Ishikawa (cell line): ENCODE data around the gene PODXL2.

Source experiments
- CEBPB ChIP-seq: IDR thresholded peaks from 2 replicates; pipeline ENCODE4 v1.6.1; 2012
- CREB1 ChIP-seq: IDR thresholded peaks from 2 replicates; pipeline ENCODE4 v1.6.1; 2012; ENCODE audit warnings: low read depth
- EGR1 ChIP-seq: IDR thresholded peaks from 2 replicates; pipeline ENCODE4 v1.6.1; 2012
- EP300 ChIP-seq: IDR thresholded peaks from 2 replicates; pipeline ENCODE4 v1.6.1; 2012; ENCODE audit warnings: borderline replicate concordance
- FOXM1 ChIP-seq: IDR thresholded peaks from 2 replicates; pipeline ENCODE4 v1.6.1; 2012; ENCODE audit warnings: low read depth, borderline replicate concordance
- NFIC ChIP-seq: IDR thresholded peaks from 2 replicates; pipeline ENCODE4 v1.6.1; 2012
- RAD21 ChIP-seq: IDR thresholded peaks from 2 replicates; pipeline ENCODE4 v1.6.1; 2012; ENCODE audit warnings: low read depth
- TAF1 ChIP-seq: IDR thresholded peaks from 2 replicates; pipeline ENCODE4 v1.6.1; 2012; ENCODE audit warnings: low read depth, mild to moderate bottlenecking
- TCF12 ChIP-seq: IDR thresholded peaks from 2 replicates; pipeline ENCODE4 v1.6.1; 2012; ENCODE audit warnings: low read depth
- TEAD4 ChIP-seq: IDR thresholded peaks from 2 replicates; pipeline ENCODE4 v1.6.1; 2012
- YY1 ChIP-seq: IDR thresholded peaks from 2 replicates; pipeline ENCODE4 v1.6.1; 2012; ENCODE audit warnings: low read depth
- TF ChIP-seq, protein P1 (sequence below): IDR thresholded peaks from 2 replicates; pipeline ENCODE4 v1.6.1; 2012
- TF ChIP-seq, protein P2 (sequence below): IDR thresholded peaks from 2 replicates; pipeline ENCODE4 v1.6.1; 2012; ENCODE audit warnings: low read depth, mild to moderate bottlenecking
- TF ChIP-seq, protein P3 (sequence below): IDR thresholded peaks from 2 replicates; pipeline ENCODE4 v1.6.1; 2012

DNA sequence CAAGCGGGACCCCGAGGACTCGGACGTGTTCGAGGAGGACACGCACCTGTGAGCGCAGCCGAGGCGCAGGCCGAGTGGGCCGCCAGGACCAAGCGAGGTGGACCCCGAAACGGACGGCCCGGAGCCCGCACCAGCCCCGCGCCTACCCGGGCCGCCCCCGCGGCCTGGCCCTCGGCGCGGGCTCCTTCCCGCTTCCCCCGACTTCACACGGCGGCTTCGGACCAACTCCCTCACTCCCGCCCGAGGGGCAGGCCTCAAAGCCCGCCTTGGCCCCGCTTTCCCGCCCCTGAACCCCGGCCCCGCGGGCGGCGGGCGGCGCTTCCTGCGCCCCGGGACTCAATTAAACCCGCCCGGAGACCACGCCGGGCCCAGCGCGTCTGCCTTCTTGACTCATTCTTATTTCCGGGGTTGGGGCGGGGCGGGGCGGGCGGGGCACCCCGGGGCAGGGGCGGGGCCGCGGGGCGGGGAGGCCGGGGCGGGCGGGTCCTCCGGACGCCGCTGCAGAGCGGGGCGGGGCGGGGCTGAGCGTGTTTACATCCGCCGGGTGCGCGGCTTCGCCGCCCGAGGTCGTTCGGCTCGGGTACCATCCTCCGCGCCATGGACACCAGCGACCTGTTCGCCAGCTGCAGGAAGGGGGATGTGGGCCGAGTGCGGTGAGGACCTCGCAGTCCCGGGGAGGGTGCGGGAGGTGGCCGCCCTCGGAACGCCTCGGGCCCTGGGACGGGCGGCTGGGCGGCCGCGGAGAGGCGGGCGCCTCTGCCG lies 43.6 kb downstream of the PODXL2 start, which contains the start of gene ABTB1:
- TF ChIP-seq NFIC (no peak), TAF1 (no peak), EP300 (no peak), TEAD4 (no peak), YY1 (no peak), CEBPB (no peak), TCF12 (no peak), CREB1 (no peak), EGR1 (no peak), FOXM1 (no peak), RAD21 (no peak)
- TF ChIP-seq, protein P1, sequence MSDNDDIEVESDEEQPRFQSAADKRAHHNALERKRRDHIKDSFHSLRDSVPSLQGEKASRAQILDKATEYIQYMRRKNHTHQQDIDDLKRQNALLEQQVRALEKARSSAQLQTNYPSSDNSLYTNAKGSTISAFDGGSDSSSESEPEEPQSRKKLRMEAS = no peak
- TF ChIP-seq, protein P2, sequence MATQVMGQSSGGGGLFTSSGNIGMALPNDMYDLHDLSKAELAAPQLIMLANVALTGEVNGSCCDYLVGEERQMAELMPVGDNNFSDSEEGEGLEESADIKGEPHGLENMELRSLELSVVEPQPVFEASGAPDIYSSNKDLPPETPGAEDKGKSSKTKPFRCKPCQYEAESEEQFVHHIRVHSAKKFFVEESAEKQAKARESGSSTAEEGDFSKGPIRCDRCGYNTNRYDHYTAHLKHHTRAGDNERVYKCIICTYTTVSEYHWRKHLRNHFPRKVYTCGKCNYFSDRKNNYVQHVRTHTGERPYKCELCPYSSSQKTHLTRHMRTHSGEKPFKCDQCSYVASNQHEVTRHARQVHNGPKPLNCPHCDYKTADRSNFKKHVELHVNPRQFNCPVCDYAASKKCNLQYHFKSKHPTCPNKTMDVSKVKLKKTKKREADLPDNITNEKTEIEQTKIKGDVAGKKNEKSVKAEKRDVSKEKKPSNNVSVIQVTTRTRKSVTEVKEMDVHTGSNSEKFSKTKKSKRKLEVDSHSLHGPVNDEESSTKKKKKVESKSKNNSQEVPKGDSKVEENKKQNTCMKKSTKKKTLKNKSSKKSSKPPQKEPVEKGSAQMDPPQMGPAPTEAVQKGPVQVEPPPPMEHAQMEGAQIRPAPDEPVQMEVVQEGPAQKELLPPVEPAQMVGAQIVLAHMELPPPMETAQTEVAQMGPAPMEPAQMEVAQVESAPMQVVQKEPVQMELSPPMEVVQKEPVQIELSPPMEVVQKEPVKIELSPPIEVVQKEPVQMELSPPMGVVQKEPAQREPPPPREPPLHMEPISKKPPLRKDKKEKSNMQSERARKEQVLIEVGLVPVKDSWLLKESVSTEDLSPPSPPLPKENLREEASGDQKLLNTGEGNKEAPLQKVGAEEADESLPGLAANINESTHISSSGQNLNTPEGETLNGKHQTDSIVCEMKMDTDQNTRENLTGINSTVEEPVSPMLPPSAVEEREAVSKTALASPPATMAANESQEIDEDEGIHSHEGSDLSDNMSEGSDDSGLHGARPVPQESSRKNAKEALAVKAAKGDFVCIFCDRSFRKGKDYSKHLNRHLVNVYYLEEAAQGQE = no peak
- TF ChIP-seq, protein P3, sequence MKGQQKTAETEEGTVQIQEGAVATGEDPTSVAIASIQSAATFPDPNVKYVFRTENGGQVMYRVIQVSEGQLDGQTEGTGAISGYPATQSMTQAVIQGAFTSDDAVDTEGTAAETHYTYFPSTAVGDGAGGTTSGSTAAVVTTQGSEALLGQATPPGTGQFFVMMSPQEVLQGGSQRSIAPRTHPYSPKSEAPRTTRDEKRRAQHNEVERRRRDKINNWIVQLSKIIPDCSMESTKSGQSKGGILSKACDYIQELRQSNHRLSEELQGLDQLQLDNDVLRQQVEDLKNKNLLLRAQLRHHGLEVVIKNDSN = no peak
